H9 (cell line): ENCODE data around the gene PHOSPHO2. TPM values are rescaled to one million over a fixed set of nuclear protein-coding genes. Genes with fewer than 3 reads are reported as not detected.

Experiments used
- DNase-seq: peaks from one replicate; pipeline ENCODE4 v3.0.0-alpha.2; 2017
- H2AFZ ChIP-seq: one replicate; pipeline ENCODE4 v1.6.1; 2013; ENCODE audit warnings: mild to moderate bottlenecking, low read length, control low read depth, moderate library complexity
- H2AK5ac ChIP-seq: 2 replicates; pipeline ENCODE4 v1.6.1; 2013; ENCODE audit warnings: low read length, control low read depth, mixed read lengths; ENCODE audit not compliant: insufficient read length
- H2BK120ac ChIP-seq: one replicate; pipeline ENCODE4 v1.6.1; 2013; ENCODE audit warnings: low read depth, mild to moderate bottlenecking, low read length, control low read depth, inconsistent platforms; ENCODE audit not compliant: poor library complexity, severe bottlenecking
- H2BK12ac ChIP-seq: 2 replicates; pipeline ENCODE4 v1.6.1; 2013; ENCODE audit warnings: low read length, control low read depth, mixed read lengths, low read depth; ENCODE audit not compliant: insufficient read length
- H2BK15ac ChIP-seq: 2 replicates; pipeline ENCODE4 v1.6.1; 2013; ENCODE audit warnings: low read depth, low read length, control low read depth
- H2BK20ac ChIP-seq: one replicate; pipeline ENCODE4 v1.6.1; 2013; ENCODE audit warnings: low read depth, mild to moderate bottlenecking, low read length, control low read depth, inconsistent platforms; ENCODE audit not compliant: poor library complexity, severe bottlenecking
- H2BK5ac ChIP-seq: 2 replicates; pipeline ENCODE4 v1.6.1; 2013; ENCODE audit warnings: low read length, control low read depth, mixed read lengths; ENCODE audit not compliant: insufficient read length
- H3K14ac ChIP-seq: 2 replicates; pipeline ENCODE4 v1.6.1; 2013; ENCODE audit warnings: low read length, control low read depth; ENCODE audit not compliant: insufficient read depth
- H3K18ac ChIP-seq: 2 replicates; pipeline ENCODE4 v1.6.1; 2013; ENCODE audit warnings: low read depth, mild to moderate bottlenecking, mixed read lengths, low read length, control low read depth; ENCODE audit not compliant: insufficient read length
- H3K23ac ChIP-seq: 2 replicates; pipeline ENCODE4 v1.6.1; 2013; ENCODE audit warnings: low read length, control low read depth, mixed read lengths, low read depth; ENCODE audit not compliant: insufficient read length
- H3K23me2 ChIP-seq: 2 replicates; pipeline ENCODE4 v1.6.1; 2013; ENCODE audit warnings: low read depth, mild to moderate bottlenecking, mixed read lengths, low read length, control low read depth; ENCODE audit not compliant: insufficient read length, poor library complexity, severe bottlenecking
- H3K27ac ChIP-seq: 2 replicates; pipeline ENCODE4 v1.5.1; 2013; ENCODE audit warnings: low read length, control low read depth, mixed read lengths, low read depth; ENCODE audit not compliant: insufficient read length
- H3K27me3 ChIP-seq: 2 replicates; pipeline ENCODE4 v1.6.1; 2013; ENCODE audit warnings: low read length, control low read depth, inconsistent platforms; ENCODE audit not compliant: insufficient read depth
- H3K4ac ChIP-seq: 2 replicates; pipeline ENCODE4 v1.6.1; 2013; ENCODE audit warnings: low read depth, mild to moderate bottlenecking, control low read depth, inconsistent platforms, low read length, moderate library complexity
- H3K4me1 ChIP-seq: 2 replicates; pipeline ENCODE4 v1.6.1; 2013; ENCODE audit warnings: low read length, control low read depth, inconsistent platforms; ENCODE audit not compliant: insufficient read depth
- H3K4me2 ChIP-seq: 2 replicates; pipeline ENCODE4 v1.6.1; 2013; ENCODE audit warnings: low read length, control low read depth, mixed read lengths; ENCODE audit not compliant: insufficient read length, insufficient read depth
- H3K56ac ChIP-seq: 2 replicates; pipeline ENCODE4 v1.6.1; 2013; ENCODE audit warnings: low read depth, mild to moderate bottlenecking, mixed read lengths, low read length, control low read depth; ENCODE audit not compliant: insufficient read length
- H3K79me1 ChIP-seq: 2 replicates; pipeline ENCODE4 v1.6.1; 2013; ENCODE audit warnings: low read depth, mild to moderate bottlenecking, moderate library complexity, low read length, control low read depth, inconsistent platforms; ENCODE audit not compliant: insufficient read depth, poor library complexity, severe bottlenecking
- H3K79me2 ChIP-seq: 2 replicates; pipeline ENCODE4 v1.6.1; 2013; ENCODE audit warnings: low read length, control low read depth, inconsistent platforms; ENCODE audit not compliant: insufficient read depth
- H3K9ac ChIP-seq: 2 replicates; pipeline ENCODE4 v1.6.1; 2013; ENCODE audit warnings: low read length, control low read depth, mixed read lengths; ENCODE audit not compliant: insufficient read length; ENCODE audit errors: extremely low read depth
- H3K9me3 ChIP-seq: one replicate; pipeline ENCODE4 v1.6.1; 2013; ENCODE audit warnings: low read depth, low read length, inconsistent platforms; ENCODE audit not compliant: control insufficient read depth
- H3T11ph ChIP-seq: one replicate; pipeline ENCODE4 v1.6.1; 2013; ENCODE audit warnings: mild to moderate bottlenecking, low read length, control low read depth, inconsistent platforms
- H4K20me1 ChIP-seq: one replicate; pipeline ENCODE4 v1.6.1; 2013; ENCODE audit not compliant: control insufficient read depth, insufficient read length, insufficient read depth
- H4K5ac ChIP-seq: 2 replicates; pipeline ENCODE4 v1.6.1; 2013; ENCODE audit warnings: low read depth, mild to moderate bottlenecking, mixed read lengths, low read length, control low read depth; ENCODE audit not compliant: insufficient read length
- H4K8ac ChIP-seq: replicated peaks from 2 replicates; pipeline ENCODE4 v1.6.1; 2013; ENCODE audit warnings: low read length, control low read depth, mixed read lengths, low read depth; ENCODE audit not compliant: insufficient read length
- H4K91ac ChIP-seq: 2 replicates; pipeline ENCODE4 v1.6.1; 2013; ENCODE audit warnings: low read depth, mild to moderate bottlenecking, moderate library complexity, mixed read lengths, low read length, control low read depth; ENCODE audit not compliant: insufficient read length
- H3K27ac Mint-ChIP-seq, 3 experiments: 2 replicates in 2 of 3; 3 replicates in 1 of 3; pipeline ENCODE4 v1.8.0; 2020 to 2021; ENCODE audit warnings: mixed read lengths in 3 of 3, mild to moderate bottlenecking in 1 of 3, moderate library complexity in 1 of 3
- H3K27me3 Mint-ChIP-seq: 2 replicates; pipeline ENCODE4 v1.8.0; 2021; ENCODE audit warnings: low read depth, mild to moderate bottlenecking, moderate library complexity, mixed read lengths
- H3K36me3 Mint-ChIP-seq, 3 experiments: 2 replicates in 2 of 3; 3 replicates in 1 of 3; pipeline ENCODE4 v1.8.0; 2020 to 2021; ENCODE audit warnings: low read depth in 3 of 3, mixed read lengths in 3 of 3; ENCODE audit not compliant: insufficient read depth in 1 of 3
- H3K4me1 Mint-ChIP-seq, 2 experiments: 2 replicates each; pipeline ENCODE4 v1.8.0; 2020; ENCODE audit warnings: mixed read lengths in 2 of 2
- H3K4me3 Mint-ChIP-seq, 2 experiments: 2 replicates in 1 of 2; 3 replicates in 1 of 2; pipeline ENCODE4 v1.8.0; 2020 to 2021; ENCODE audit warnings: mild to moderate bottlenecking in 2 of 2, mixed read lengths in 2 of 2, moderate library complexity in 1 of 2
- H3K9me3 Mint-ChIP-seq, 2 experiments: 2 replicates in 1 of 2; 3 replicates in 1 of 2; pipeline ENCODE4 v1.8.0; 2020; ENCODE audit warnings: mild to moderate bottlenecking in 2 of 2, mixed read lengths in 2 of 2, moderate library complexity in 1 of 2
- CTCF ChIP-seq: fragments of 200-600 bp; sonication (generic); conservative IDR thresholded peaks from 3 replicates; pipeline ENCODE4 v1.8.0; 2021; ENCODE audit warnings: antibody characterized with exemption, mild to moderate bottlenecking
- WGBS: extraction: QIAGEN DNeasy Blood & Tissue Kit; methylation state at CpG from one replicate; pipeline ENCODE4 v1.1.7; 2013; ENCODE audit warnings: missing lambda C conversion rate, low lambda C conversion rate, mixed read lengths; ENCODE audit not compliant: insufficient read length; ENCODE audit errors: extremely low coverage; 5-methylcytosine and 5-hydroxymethylcytosine counted together
- total RNA-seq: library from RNA; stranded (reverse); gene quantifications from 2 replicates; pipeline ENCODE4 v1.2.1, GENCODE V29; 2021

Gene PHOSPHO2
- total RNA-seq, 1 experiment from 2014 or later, result 7.2 TPM

- H3K79me1 ChIP-seq, result no peaks in the 10 kb centered on the region
- no peaks in the 10 kb centered on the region for H3K4me1 ChIP-seq
- no peak overlapping the region for H2BK120ac ChIP-seq
- no peak overlapping the region for H3K14ac ChIP-seq
- H2BK20ac ChIP-seq, result no peak overlapping the region
- no peak overlapping the region for H3K27ac Mint-ChIP-seq
- no peak overlapping the region for H3K18ac ChIP-seq
- no peak overlapping the region for H3T11ph ChIP-seq
- WGBS, result 100% methylated on average over 2 of the region's 3 CpGs
- no peaks in the 10 kb centered on the region for H4K20me1 ChIP-seq
- no peak overlapping the region for H3K9ac ChIP-seq
- no peak overlapping the region for H3K4ac ChIP-seq
- no peaks in the 10 kb centered on the region for H3K36me3 Mint-ChIP-seq
- H3K27me3 ChIP-seq, result no peaks in the 10 kb centered on the region
- no peaks in the 10 kb centered on the region for H3K4me1 Mint-ChIP-seq
- no peak overlapping the region for H3K27ac ChIP-seq
- H3K56ac ChIP-seq, result no peak overlapping the region
- H4K8ac ChIP-seq, result no peak overlapping the region
- no peak overlapping the region for H2AK5ac ChIP-seq
- peaks cover 2% of the 10 kb centered on the region for H3K27me3 Mint-ChIP-seq
- no peak overlapping the region for H3K23ac ChIP-seq
- no peak overlapping the region for H3K4me3 Mint-ChIP-seq
- H3K4me2 ChIP-seq, result no peak overlapping the region
- H4K91ac ChIP-seq, result no peak overlapping the region
- H2BK15ac ChIP-seq, result no peak overlapping the region
- H3K9me3 ChIP-seq, result no peaks in the 10 kb centered on the region
- no peak overlapping the region for H2AFZ ChIP-seq
- DNase-seq, result no peak
- no peaks in the 10 kb centered on the region for H3K79me2 ChIP-seq
- no peak overlapping the region for H2BK5ac ChIP-seq
- H2BK12ac ChIP-seq, result no peak overlapping the region
- H3K9me3 Mint-ChIP-seq, result no peaks in the 10 kb centered on the region
- no peak for TF ChIP-seq CTCF
- no peak overlapping the region for H4K5ac ChIP-seq
- H3K23me2 ChIP-seq, result no peaks in the 10 kb centered on the region
Observed at GRCh38 chr2:169656164-169656563, 38.1 kb upstream of the PHOSPHO2 start.
